GM12878 (cell line): ENCODE data around the gene CLDN9. TPM values are rescaled to one million over a fixed set of nuclear protein-coding genes. Genes with fewer than 3 reads are reported as not detected.

Experiments used
- BCLAF1 ChIP-seq: fragments of 450-650 bp; IDR thresholded peaks from 2 replicates; pipeline ENCODE4 v1.6.1; 2017; ENCODE audit warnings: antibody characterized with exemption, mild to moderate bottlenecking, moderate library complexity
- CBFB ChIP-seq: IDR thresholded peaks from 2 replicates; pipeline ENCODE4 v1.6.1; 2016; ENCODE audit warnings: antibody characterized with exemption, low read depth
- CEBPB ChIP-seq, 2 experiments: fragments of 150-350 bp in 1 of 2; IDR thresholded peaks; 2 replicates each; pipeline ENCODE4 v1.6.1; 2012 to 2014; ENCODE audit warnings: low read depth in 2 of 2, low read length in 2 of 2, borderline replicate concordance in 1 of 2, inconsistent platforms in 1 of 2
- CEBPZ ChIP-seq: fragments of 150-350 bp; IDR thresholded peaks from 2 replicates; pipeline ENCODE4 v1.6.1; 2016; ENCODE audit warnings: low read depth, low read length
- FOXM1 ChIP-seq: IDR thresholded peaks from 2 replicates; pipeline ENCODE4 v1.6.1; 2012; ENCODE audit warnings: low read depth, mild to moderate bottlenecking, inconsistent platforms, low read length, moderate library complexity
- GABPA ChIP-seq: IDR thresholded peaks from 2 replicates; pipeline ENCODE4 v1.6.1; 2014; ENCODE audit warnings: antibody characterized with exemption, low read depth, mild to moderate bottlenecking, inconsistent platforms
- GATAD2B ChIP-seq: fragments of 450-650 bp; conservative IDR thresholded peaks from 2 replicates; pipeline ENCODE4 v1.6.1; 2017; ENCODE audit warnings: low read depth, mild to moderate bottlenecking, moderate library complexity
- MEF2B ChIP-seq: fragments of 450-650 bp; IDR thresholded peaks from 2 replicates; pipeline ENCODE4 v1.6.1; 2018; ENCODE audit warnings: mild to moderate bottlenecking, moderate library complexity; ENCODE audit not compliant: partially characterized antibody, poor library complexity, severe bottlenecking
- NKRF ChIP-seq: fragments of 450-650 bp; conservative IDR thresholded peaks from 2 replicates; pipeline ENCODE4 v1.6.1; 2017; ENCODE audit warnings: mild to moderate bottlenecking, moderate library complexity
- PKNOX1 ChIP-seq: fragments of 450-650 bp; IDR thresholded peaks from 2 replicates; pipeline ENCODE4 v1.6.1; 2016; ENCODE audit warnings: mild to moderate bottlenecking
- POLR2A ChIP-seq: IDR thresholded peaks from 2 replicates; pipeline ENCODE4 v1.6.1; 2011; ENCODE audit warnings: low read depth, mild to moderate bottlenecking, low read length
- RELB ChIP-seq: fragments of 450-650 bp; IDR thresholded peaks from 2 replicates; pipeline ENCODE4 v1.6.1; 2017; ENCODE audit warnings: low read depth, mild to moderate bottlenecking, moderate library complexity
- SIN3A ChIP-seq: IDR thresholded peaks from 2 replicates; pipeline ENCODE4 v1.6.1; 2012; ENCODE audit warnings: low read depth, low read length, improper control_type of control experiment
- SMAD5 ChIP-seq: IDR thresholded peaks from 2 replicates; pipeline ENCODE4 v1.6.1; 2016; ENCODE audit warnings: antibody characterized with exemption, low read depth
- SMARCA5 ChIP-seq: fragments of 450-650 bp; IDR thresholded peaks from 2 replicates; pipeline ENCODE4 v1.6.1; 2017; ENCODE audit warnings: mild to moderate bottlenecking
- WRNIP1 ChIP-seq: IDR thresholded peaks from 2 replicates; pipeline ENCODE4 v1.6.1; 2011; ENCODE audit warnings: low read depth, low read length, improper control_type of control experiment, borderline replicate concordance
- ZNF24 ChIP-seq: fragments of 450-650 bp; IDR thresholded peaks from 2 replicates; pipeline ENCODE4 v1.6.1; 2017; ENCODE audit warnings: antibody characterized with exemption, mild to moderate bottlenecking
- polyA plus RNA-seq, 11 experiments: library from polyadenylated mRNA; depleted of rRNA in 4 of 11; unstranded in 6 of 11; stranded (reverse) in 5 of 11; fragments of >200 nt; fragmentation: Nextera tagmentation in 4 of 11; fragmentation: Illumina TruSeq in 1 of 11; extraction: Ambion mirVana in 4 of 11; extraction: Trizol in 1 of 11; gene quantifications; 1 replicate in 1 of 11; 2 replicates in 10 of 11; pipeline versions ENCODE4 v1.2.1 to v1.2.3, GENCODE V29; 2011 to 2016; ENCODE audit warnings: inconsistent platforms in 2 of 11, missing spikeins in 2 of 11, low read depth in 1 of 11
- total RNA-seq, 4 experiments: library from RNA; depleted of rRNA in 3 of 4; stranded (reverse); fragments of >200 nt in 3 of 4; fragmentation: Illumina TruSeq in 1 of 4; extraction: Trizol in 1 of 4; gene quantifications; 2 replicates each; pipeline versions ENCODE4 v1.2.1 to v1.2.3, GENCODE V29; 2013 to 2021

Gene CLDN9
- total and polyA plus RNA-seq, 10 of the 15 experiments (the other 5 are each of a cell fraction or from before 2014, with no cell fraction given), result not detected

GRCh38 chr16:2969545-2970521 is 42.9 kb upstream of the CLDN9 start (continued):
- TF ChIP-seq BCLAF1, result no peak
- 0 out of 2 replicates have a peak, but pooled peaks have one; percentile 29 for TF ChIP-seq RELB
- TF ChIP-seq FOXM1, result no peak
- TF ChIP-seq POLR2A, result peak; percentile 70; the same call in 1 of the 2 replicates
- no peak for TF ChIP-seq SMAD5
- TF ChIP-seq CEBPZ, result no peak
- TF ChIP-seq SIN3A, result peak; percentile 65; the same call in 1 of the 2 replicates
- TF ChIP-seq MEF2B, result no peak
- TF ChIP-seq CEBPB (IDR thresholded peaks at IDR 0.05; ENCODE audit: borderline replicate concordance in 1 of 2, low read depth in 2 of 2, low read length in 2 of 2), result no peak
- TF ChIP-seq PKNOX1, result no peak
- peak; percentile 17 for TF ChIP-seq GATAD2B
- no peak for TF ChIP-seq CBFB
- peak; percentile 72; the same call in 1 of the 2 replicates for TF ChIP-seq SMARCA5
- TF ChIP-seq WRNIP1, result no peak
- TF ChIP-seq NKRF, result no peak
- no peak for TF ChIP-seq GABPA
- no peak for TF ChIP-seq ZNF24
